CD4-positive, alpha-beta T cell treated with Interleukin-1 beta for 1 hour (primary cell): ENCODE data around the gene PLET1.
"Not testable (repeated sequence)": the region's sequence is repeated elsewhere in the genome, so short reads cannot be mapped to it uniquely, and the experiment has no call there.

ENCODE experiments used
- DNase-seq, 2 donors: peaks; one replicate each; pipeline ENCODE4 v3.0.0-alpha.2; 2020 to 2022

PLET1 gene

GRCh38 chr11:112210890-112211289 lies 49.8 kb downstream of the PLET1 start:
- DNase-seq = no peak

- DNase-seq = no peak
These were observed 54.6 kb downstream of the PLET1 start for GRCh38 chr11:112206071-112206470.

GRCh38 chr11:112200252-112200651 lies 60.4 kb downstream of the PLET1 start:
- DNase-seq = no peak

GRCh38 chr11:112199101-112199500 lies 61.6 kb downstream of the PLET1 start:
- DNase-seq = not testable (repeated sequence)
